Muscle layer of duodenum (tissue), 2 donors: ENCODE measurements around the gene OR4M1.
"Not testable (repeated sequence)": the region's sequence is repeated elsewhere in the genome, so short reads cannot be mapped to it uniquely, and the experiment has no call there.

Experiments used
- H3K27ac ChIP-seq: one replicate; pipeline ENCODE4 v1.7.0; 2013; ENCODE audit warnings: mild to moderate bottlenecking, low read length
- H3K27me3 ChIP-seq: one replicate; pipeline ENCODE4 v1.7.0; 2013; ENCODE audit warnings: low read depth, mild to moderate bottlenecking, control low read depth, low read length
- H3K36me3 ChIP-seq, 2 donors: one replicate each; pipeline ENCODE4 v1.7.0; 2013; ENCODE audit warnings: low read length in 2 of 2, control low read depth in 1 of 2, mild to moderate bottlenecking in 1 of 2; ENCODE audit not compliant: insufficient read depth in 2 of 2, control insufficient read depth in 1 of 2
- H3K4me1 ChIP-seq, 2 donors: one replicate each; pipeline ENCODE4 v1.7.0; 2013; ENCODE audit warnings: low read length in 2 of 2, mild to moderate bottlenecking in 2 of 2, control low read depth in 1 of 2, moderate library complexity in 1 of 2; ENCODE audit not compliant: insufficient read depth in 2 of 2, control insufficient read depth in 1 of 2
- H3K4me3 ChIP-seq, 2 donors: one replicate each; pipeline ENCODE4 v1.7.0; 2013; ENCODE audit warnings: low read length in 2 of 2, low read depth in 1 of 2, mild to moderate bottlenecking in 1 of 2
- H3K9me3 ChIP-seq, 2 donors: one replicate each; pipeline ENCODE4 v1.7.0; 2013; ENCODE audit warnings: low read length in 2 of 2, control low read depth in 1 of 2, mild to moderate bottlenecking in 1 of 2; ENCODE audit not compliant: control insufficient read depth in 1 of 2
- donor health status: healthy.

OR4M1 gene

GRCh38 chr14:19787318-19787717 lies 14.0 kb downstream of the OR4M1 start:
- not testable (repeated sequence) for H3K27ac ChIP-seq

GRCh38 chr14:19788150-19788549 lies 14.8 kb downstream of the OR4M1 start:
- not testable (repeated sequence) for H3K4me1 ChIP-seq, H3K27ac ChIP-seq, H3K36me3 ChIP-seq, H3K9me3 ChIP-seq, H3K4me3 ChIP-seq, H3K27me3 ChIP-seq

More at GRCh38 chr14:19787318-19787717, 14.0 kb downstream of the OR4M1 start:
- H3K4me3 ChIP-seq, H3K27me3 ChIP-seq, H3K9me3 ChIP-seq, H3K36me3 ChIP-seq, H3K4me1 ChIP-seq: not testable (repeated sequence)

- not testable (repeated sequence) for H3K9me3 ChIP-seq, H3K4me3 ChIP-seq, H3K27ac ChIP-seq, H3K4me1 ChIP-seq, H3K36me3 ChIP-seq, H3K27me3 ChIP-seq
These were observed 23.3 kb downstream of the OR4M1 start for GRCh38 chr14:19796520-19797108.

GRCh38 chr14:19799880-19800279 lies 26.6 kb downstream of the OR4M1 start:
- Histone ChIP-seq H3K27me3 (no peaks in the 10 kb centered on the region), H3K4me1 (no peaks in the 10 kb centered on the region)

GRCh38 chr14:19800282-19801117 lies 27.2 kb downstream of the OR4M1 start:
- H3K4me3 ChIP-seq = no peak overlapping the region
- H3K27ac ChIP-seq = no peak overlapping the region
- no peaks in the 10 kb centered on the region for H3K27me3 ChIP-seq
- no peaks in the 10 kb centered on the region for H3K4me1 ChIP-seq
- H3K9me3 ChIP-seq = peaks cover 0 to 3% of the 10 kb centered on the region in 2 donors
- H3K36me3 ChIP-seq = no peaks in the 10 kb centered on the region

More at GRCh38 chr14:19799880-19800279, 26.6 kb downstream of the OR4M1 start:
- no peak overlapping the region for H3K4me3 ChIP-seq
- no peaks in the 10 kb centered on the region for H3K36me3 ChIP-seq
- no peak overlapping the region for H3K27ac ChIP-seq
- peaks cover 0 to 3% of the 10 kb centered on the region in 2 donors for H3K9me3 ChIP-seq

GRCh38 chr14:19801118-19801464 lies 27.8 kb downstream of the OR4M1 start:
- no peaks in the 10 kb centered on the region for H3K27me3 ChIP-seq
- H3K4me3 ChIP-seq = no peak overlapping the region
- no peaks in the 10 kb centered on the region for H3K36me3 ChIP-seq
- peaks cover 0 to 3% of the 10 kb centered on the region in 2 donors for H3K9me3 ChIP-seq
- no peaks in the 10 kb centered on the region for H3K4me1 ChIP-seq
- H3K27ac ChIP-seq = no peak overlapping the region

GRCh38 chr14:19803470-19803869 lies 30.2 kb downstream of the OR4M1 start, which contains the start of gene OR4N2:
OR4N2 (plus strand) TSS chr14:19803770; CDS start chr14:19827449, 23,679 bp downstream.
- not testable (repeated sequence) for H3K4me1 ChIP-seq, H3K9me3 ChIP-seq, H3K4me3 ChIP-seq, H3K27me3 ChIP-seq, H3K36me3 ChIP-seq, H3K27ac ChIP-seq

- not testable (repeated sequence) for H3K4me3 ChIP-seq, H3K27ac ChIP-seq, H3K27me3 ChIP-seq, H3K4me1 ChIP-seq, H3K9me3 ChIP-seq, H3K36me3 ChIP-seq
These were observed 40.0 kb downstream of the OR4M1 start for GRCh38 chr14:19813171-19813920.

GRCh38 chr14:19819879-19820278 lies 46.6 kb downstream of the OR4M1 start:
- H3K27ac ChIP-seq, H3K36me3 ChIP-seq, H3K9me3 ChIP-seq: not testable (repeated sequence)

GRCh38 chr14:19821016-19821415 lies 47.7 kb downstream of the OR4M1 start:
- not testable (repeated sequence) for H3K36me3 ChIP-seq, H3K4me1 ChIP-seq, H3K4me3 ChIP-seq, H3K27me3 ChIP-seq, H3K9me3 ChIP-seq, H3K27ac ChIP-seq

More at GRCh38 chr14:19819879-19820278, 46.6 kb downstream of the OR4M1 start:
- not testable (repeated sequence) for H3K27me3 ChIP-seq, H3K4me1 ChIP-seq, H3K4me3 ChIP-seq

GRCh38 chr14:19823178-19823577 lies 49.9 kb downstream of the OR4M1 start:
- Histone ChIP-seq H3K36me3 (no peaks in the 10 kb centered on the region), H3K4me3 (no peak overlapping the region), H3K4me1 (no peaks in the 10 kb centered on the region), H3K9me3 (peaks cover 0 to 9% of the 10 kb centered on the region in 2 donors), H3K27me3 (no peaks in the 10 kb centered on the region), H3K27ac (no peak overlapping the region)
